Bone marrow (tissue), 2 donors: ENCODE measurements around the gene DOCK1.

Experiments
- DNase-seq, 2 donors: peaks; one replicate each; lab custom pipeline; 2025; lab: John Stamatoyannopoulos, UW

Gene DOCK1

DNA sequence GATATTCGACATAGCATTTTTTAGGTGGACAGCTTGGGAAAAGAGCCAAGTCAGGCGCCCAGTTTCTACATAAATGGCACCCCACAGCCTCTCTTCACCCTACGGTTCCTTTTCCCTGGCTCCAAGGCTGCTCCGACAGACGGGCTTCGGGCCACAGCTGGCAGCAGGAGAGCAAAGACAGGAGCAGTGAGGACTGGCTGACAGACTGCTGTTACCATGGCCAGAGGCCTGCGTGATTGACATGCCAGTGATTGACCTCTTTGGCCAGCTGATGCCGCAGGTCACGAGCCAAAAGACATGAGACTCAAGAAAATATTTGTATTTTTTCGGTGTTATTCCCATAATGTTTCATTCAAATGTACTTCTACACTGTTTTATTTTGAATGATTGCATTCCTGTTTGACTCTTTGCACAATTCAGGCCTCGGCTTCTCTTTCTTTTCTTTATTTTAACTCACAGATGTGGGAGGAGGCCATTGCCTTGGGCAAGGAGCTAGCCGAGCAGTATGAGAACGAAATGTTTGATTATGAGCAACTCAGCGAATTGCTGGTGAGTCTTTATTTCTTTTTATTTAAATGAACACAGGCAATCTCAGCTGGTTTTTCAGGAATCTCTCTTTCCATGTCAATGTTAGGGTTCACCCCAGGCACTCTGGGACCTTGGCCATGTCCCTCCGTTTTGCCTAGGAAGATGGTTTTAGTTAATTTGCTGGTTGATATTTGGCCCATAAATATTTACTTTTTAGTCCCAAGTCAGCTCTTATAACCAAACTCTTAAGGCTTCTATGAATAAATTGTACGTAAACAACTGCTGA is 497.6 kb downstream of the DOCK1 start:
- no peak for DNase-seq

DNA sequence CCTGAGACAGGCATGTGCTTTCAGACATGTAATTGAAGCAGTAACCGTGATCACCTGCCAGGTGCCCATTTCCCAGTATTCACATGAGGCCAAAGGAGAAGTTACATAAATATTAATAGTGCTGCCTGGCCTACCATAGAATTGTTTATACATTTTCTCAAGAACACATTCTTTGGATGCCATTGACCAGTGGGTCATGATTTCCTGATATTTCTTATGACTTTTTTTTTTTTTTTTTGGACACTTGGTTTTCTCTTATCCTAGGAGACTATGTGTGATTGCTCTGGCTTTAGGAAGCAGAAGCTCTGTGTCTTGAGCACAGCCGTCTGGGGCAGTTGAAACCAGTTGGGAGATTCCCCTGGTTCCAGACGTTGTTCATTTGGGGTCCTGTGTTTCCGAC is 500.0 kb downstream of the DOCK1 start:
- DNase-seq, result no peak

DNA sequence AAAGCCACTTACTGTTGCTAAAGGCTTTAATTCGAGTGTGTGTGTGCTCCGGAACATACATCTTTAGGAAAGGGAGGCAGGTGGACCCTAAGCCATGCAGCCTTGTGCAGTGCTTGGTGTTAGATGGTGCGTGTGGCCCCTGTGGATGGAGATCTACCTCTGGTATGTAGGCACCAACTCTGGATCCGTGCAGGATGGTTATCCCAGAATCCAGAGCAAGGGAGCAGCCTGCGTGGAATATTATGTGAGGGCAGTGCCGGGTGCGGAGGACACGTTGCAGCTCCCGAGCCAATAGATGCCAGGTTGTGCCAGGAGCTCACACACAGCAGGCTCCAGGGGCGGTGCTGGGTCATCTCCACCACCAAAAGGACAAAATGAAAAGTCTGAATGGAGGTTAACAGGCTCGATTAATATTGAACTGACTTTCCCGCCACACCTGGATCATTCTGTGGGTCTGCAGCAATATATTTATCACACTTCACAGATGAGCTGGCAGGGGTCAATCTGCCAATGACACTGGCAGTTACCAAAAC is 500.9 kb downstream of the DOCK1 start:
- DNase-seq, result no peak

DNA sequence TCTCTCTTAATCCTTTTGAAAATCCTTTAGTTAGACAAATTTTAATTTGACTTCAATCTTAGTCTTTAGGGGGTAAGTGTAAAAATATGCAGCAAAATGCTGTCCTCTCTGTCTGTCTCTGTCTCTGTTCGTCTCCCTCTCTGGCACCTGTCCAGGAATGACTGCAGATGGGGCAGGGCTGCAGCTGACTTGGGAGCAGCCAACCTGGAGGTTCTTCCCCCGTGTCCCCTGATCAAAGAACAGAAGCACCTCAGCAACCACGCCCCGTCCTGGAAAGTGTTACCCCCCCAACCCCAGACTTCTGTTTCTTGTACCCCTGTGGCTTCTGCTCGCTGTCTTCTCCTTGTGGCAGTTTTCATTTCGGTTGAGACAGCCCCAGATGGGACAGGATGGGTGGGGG is 502.3 kb downstream of the DOCK1 start:
- DNase-seq, result no peak

- DNase-seq, result no peak
These were observed 503.0 kb downstream of the DOCK1 start for GRCh38 chr10:127408112-127408710.

DNA sequence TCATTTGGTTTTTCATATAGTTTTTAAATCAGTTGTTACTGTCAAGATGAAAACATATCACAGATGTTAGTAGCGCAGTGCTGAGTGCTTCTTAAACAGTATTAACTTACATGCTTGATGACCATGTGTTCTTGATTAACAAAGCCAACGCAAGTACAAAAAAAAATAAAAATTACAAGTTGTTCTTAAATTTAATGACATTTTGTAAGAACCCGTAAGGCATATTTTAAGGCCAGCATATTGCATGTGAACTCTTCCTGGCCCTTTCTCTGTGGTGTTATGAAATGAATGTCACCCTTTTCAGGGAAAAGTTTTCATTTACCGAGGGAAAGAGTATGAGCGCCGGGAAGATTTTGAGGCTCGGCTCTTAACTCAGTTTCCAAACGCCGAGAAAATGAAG is 503.5 kb downstream of the DOCK1 start:
- no peak for DNase-seq

- no peak for DNase-seq
These were observed 504.8 kb downstream of the DOCK1 start for GRCh38 chr10:127410030-127410429.

- DNase-seq, result no peak
These were observed 505.8 kb downstream of the DOCK1 start for GRCh38 chr10:127411062-127411461.

DNA sequence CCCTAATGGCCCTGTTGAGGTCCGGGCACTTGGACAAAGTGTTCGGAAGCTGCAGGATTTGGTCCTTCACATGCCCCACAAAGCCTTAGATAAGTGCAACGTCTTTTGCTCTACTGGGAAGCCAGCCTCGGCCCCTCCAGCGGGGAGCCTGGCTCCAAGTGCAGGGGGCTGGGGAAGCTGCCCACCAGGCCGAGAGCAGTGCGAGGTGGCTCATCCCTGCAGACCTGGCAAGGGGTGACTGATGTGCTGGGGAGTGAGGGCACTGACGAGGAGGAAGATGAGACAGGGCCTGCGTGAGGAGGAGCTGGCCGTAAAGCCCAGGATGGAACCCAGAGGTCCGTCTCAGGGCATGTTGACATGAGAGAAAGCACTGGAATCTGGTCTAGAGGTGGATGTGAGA is 508.1 kb downstream of the DOCK1 start:
- no peak for DNase-seq

- DNase-seq, result no peak
These were observed 508.8 kb downstream of the DOCK1 start for GRCh38 chr10:127414024-127414423.

- no peak for DNase-seq
These were observed 509.9 kb downstream of the DOCK1 start for GRCh38 chr10:127415116-127415515.

DNA sequence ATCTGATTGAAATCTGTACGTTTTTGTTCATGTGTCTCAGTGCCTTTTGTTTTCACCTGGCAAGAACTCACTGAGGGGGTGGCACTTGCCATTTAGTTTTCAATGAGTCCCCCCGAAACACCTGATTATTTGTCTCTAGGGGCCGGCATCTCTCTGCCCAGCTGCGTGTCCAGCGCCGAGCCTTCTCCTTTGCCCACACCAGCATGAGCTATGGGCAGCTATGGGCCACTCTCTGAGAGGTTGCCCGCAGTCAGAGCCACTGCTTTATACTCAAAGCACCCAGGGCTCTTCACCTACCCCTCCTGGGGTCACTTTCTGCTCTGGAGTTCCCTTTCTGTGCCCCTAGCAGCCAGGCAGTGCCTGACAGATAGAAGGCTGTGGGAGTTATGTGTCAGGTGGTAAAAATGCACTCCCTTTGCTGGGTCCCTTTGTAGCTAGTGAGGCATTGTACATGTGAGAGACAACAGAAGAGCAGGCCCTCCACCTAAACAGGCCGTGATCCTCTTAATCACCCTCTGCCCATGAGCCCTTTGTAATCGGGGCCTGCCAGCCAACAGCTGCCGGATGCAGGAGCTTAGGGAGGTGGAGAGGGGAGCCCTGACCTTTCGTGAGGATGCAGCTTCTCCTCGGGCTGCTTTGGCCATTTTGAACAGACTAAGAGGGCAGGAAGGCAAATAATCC is 510.8 kb downstream of the DOCK1 start:
- DNase-seq, result no peak

DNA sequence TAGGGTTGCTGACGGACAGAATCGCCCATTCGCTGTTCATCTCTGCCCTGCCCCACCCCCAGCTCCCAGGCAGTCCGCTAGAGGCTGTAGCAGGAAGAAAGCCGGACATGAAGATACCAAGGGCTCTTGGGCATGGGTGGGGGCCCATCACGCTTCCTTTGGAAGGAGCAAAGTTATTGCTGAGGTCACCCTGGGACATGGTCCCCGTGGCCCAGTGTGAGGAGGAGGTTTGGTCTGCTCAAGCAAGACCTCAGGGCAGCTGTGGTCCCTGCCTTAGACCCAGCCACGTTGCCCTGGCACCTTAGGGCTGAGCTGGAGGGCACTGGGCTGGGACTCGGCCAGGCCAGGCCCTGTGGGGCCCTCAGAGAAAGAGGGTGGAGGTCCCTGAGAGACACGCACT is 511.8 kb downstream of the DOCK1 start:
- DNase-seq, result no peak

- DNase-seq, result no peak
These were observed 512.6 kb downstream of the DOCK1 start for GRCh38 chr10:127417686-127418401.

DNA sequence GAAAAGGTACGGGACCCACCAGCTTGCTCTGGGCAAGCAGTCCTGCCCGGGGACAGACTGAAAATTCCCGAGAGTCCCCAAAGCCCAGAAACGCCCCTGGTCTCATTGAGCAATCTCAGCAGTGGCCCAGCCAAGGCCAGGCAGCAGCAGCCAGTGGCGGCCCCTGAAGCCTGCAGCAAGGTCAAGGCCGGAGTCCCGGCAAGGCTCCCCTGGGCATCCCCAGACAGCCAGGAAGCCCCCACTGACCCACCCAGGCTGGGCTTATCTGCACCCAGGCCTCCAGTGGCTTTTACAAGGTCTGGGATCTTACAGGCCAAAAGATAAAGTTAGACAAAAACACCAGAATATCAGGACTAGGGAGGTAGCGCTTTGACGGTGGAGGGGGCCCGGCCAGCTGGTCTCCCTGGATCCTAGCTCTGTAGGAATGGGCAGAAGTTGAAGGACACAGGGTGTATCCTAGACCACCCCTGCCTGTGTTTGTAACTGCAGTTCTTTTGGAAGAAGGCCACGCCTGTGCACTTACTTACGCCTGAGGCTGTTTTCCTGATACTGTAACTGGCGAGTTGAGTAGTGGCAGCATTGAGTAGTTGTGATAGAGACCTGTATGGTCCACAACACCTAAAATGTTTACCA is 513.4 kb downstream of the DOCK1 start:
- no peak for DNase-seq

GRCh38 chr10:127420138-127420684 is 515.0 kb downstream of the DOCK1 start:
- DNase-seq, result no peak

- no peak for DNase-seq
These were observed 518.1 kb downstream of the DOCK1 start for GRCh38 chr10:127423218-127423915.

GRCh38 chr10:127424594-127425264 is 519.5 kb downstream of the DOCK1 start:
- DNase-seq, result no peak

DNA sequence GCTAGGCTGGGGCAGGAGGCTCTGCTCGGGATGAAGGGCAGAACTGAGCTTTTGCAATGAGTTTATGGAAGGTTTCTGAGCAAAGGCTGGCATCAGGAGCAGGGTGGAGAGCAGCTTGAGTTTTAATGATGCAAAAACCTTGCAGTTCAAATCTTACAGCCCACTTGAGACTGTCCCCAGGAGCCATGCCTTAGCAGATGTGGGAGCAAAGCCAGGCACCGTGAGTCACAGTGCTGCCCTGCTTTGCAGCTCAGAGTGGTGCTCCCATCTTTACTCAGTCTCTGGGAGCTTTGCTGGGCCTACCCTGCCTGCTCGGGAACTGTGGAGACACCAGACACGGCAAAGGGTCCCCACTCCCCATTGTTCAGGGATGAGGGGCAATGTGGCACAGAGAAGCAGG is 521.5 kb downstream of the DOCK1 start:
- no peak for DNase-seq

DNA sequence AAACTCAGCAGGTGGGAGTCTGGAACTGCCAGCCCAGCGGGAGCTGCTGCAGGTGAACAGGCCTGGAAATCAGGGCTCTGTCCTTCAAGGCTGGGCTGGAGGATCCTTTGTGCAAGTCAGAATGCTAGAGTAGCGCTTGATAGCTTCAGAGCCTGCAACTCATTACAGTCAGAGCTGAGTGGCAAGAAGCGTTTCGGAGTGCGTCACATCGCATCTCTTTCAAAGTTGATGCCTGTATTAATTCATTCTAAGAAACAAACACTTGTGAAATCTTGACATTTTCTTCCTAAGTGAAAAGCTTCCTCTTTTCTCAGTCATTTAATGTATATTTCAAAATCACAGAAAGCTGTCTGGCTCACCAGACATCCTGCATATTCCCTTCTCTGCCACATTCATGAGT is 522.7 kb downstream of the DOCK1 start:
- DNase-seq, result no peak
